ENCODE data around the gene CACNA1I. TPM values are rescaled to one million over a fixed set of nuclear protein-coding genes. Genes with fewer than 3 reads are reported as not detected.

Gene CACNA1I
- total and polyA plus RNA-seq, 2 of the 8 experiments (the other 6 are each of a cell fraction or from before 2014, with no cell fraction given): 0.77 to 1.2 TPM

GRCh38 chr22:39678862-39679490 lies 108.4 kb downstream of the CACNA1I start (continued):
- TF ChIP-seq CTBP2 (IDR thresholded peaks at IDR 0.05; ENCODE audit: borderline replicate concordance, insufficient read depth, insufficient read length, low read length) (no peak), POU5F1 (IDR thresholded peaks at IDR 0.05; ENCODE audit: low read depth, low read length) (no peak), NANOG (IDR thresholded peaks at IDR 0.05; ENCODE audit: insufficient read depth, low read depth, low read length, poor library complexity, severe bottlenecking) (no peak)
